GM21576 (cell line): ENCODE data around the gene ARHGAP10.

Experiments
- ATAC-seq: cut with Tn5 transposase; IDR thresholded peaks from one replicate; pipeline ENCODE4 v1.9.1; 2021; ENCODE audit warnings: mild to moderate bottlenecking, moderate library complexity; ENCODE audit not compliant: unreplicated experiment

ARHGAP10 gene

GRCh38 chr4:148060264-148061140 lies 328.6 kb downstream of the ARHGAP10 start:
- ATAC-seq: peak; percentile 18

GRCh38 chr4:148061141-148061481 lies 329.2 kb downstream of the ARHGAP10 start:
- no peak for ATAC-seq

GRCh38 chr4:148061795-148062194 lies 329.9 kb downstream of the ARHGAP10 start:
- no peak for ATAC-seq

GRCh38 chr4:148062301-148062950 lies 330.5 kb downstream of the ARHGAP10 start:
- no peak for ATAC-seq

- no peak for ATAC-seq
These were observed 332.6 kb downstream of the ARHGAP10 start for GRCh38 chr4:148064451-148064850.

- ATAC-seq: no peak
These were observed 333.2 kb downstream of the ARHGAP10 start for GRCh38 chr4:148065075-148065474.

GRCh38 chr4:148067301-148067916 lies 335.5 kb downstream of the ARHGAP10 start:
- ATAC-seq: no peak

- ATAC-seq: no peak
These were observed 336.4 kb downstream of the ARHGAP10 start for GRCh38 chr4:148068065-148068911.

- ATAC-seq: no peak
These were observed 337.4 kb downstream of the ARHGAP10 start for GRCh38 chr4:148069086-148069894.

GRCh38 chr4:148069895-148070178 lies 337.9 kb downstream of the ARHGAP10 start:
- no peak for ATAC-seq

- no peak for ATAC-seq
These were observed 339.1 kb downstream of the ARHGAP10 start for GRCh38 chr4:148071009-148071408.

- ATAC-seq: no peak
These were observed 340.9 kb downstream of the ARHGAP10 start for GRCh38 chr4:148072789-148073188.

- ATAC-seq: no peak
These were observed 341.5 kb downstream of the ARHGAP10 start for GRCh38 chr4:148073349-148073748.

- no peak for ATAC-seq
These were observed 342.6 kb downstream of the ARHGAP10 start for GRCh38 chr4:148074462-148074861.

GRCh38 chr4:148075438-148075837 lies 343.6 kb downstream of the ARHGAP10 start:
- no peak for ATAC-seq

- ATAC-seq: no peak
These were observed 345.1 kb downstream of the ARHGAP10 start for GRCh38 chr4:148076964-148077363.

- ATAC-seq: no peak
These were observed 345.7 kb downstream of the ARHGAP10 start for GRCh38 chr4:148077581-148077980.

- ATAC-seq: no peak
These were observed 346.2 kb downstream of the ARHGAP10 start for GRCh38 chr4:148078061-148078460.

- no peak for ATAC-seq
These were observed 348.1 kb downstream of the ARHGAP10 start for GRCh38 chr4:148079961-148080360.

- no peak for ATAC-seq
These were observed 349.4 kb downstream of the ARHGAP10 start for GRCh38 chr4:148081267-148081666.
